ENCODE data around the gene ALX1. TPM values are rescaled to one million over a fixed set of nuclear protein-coding genes. Genes with fewer than 3 reads are reported as not detected.
A peak's percentile ranks its signal among the peaks of the same experiment; 100 is the strongest.

ALX1 gene
- total RNA-seq, 4 donors from 2014 or later, result not detected

DNA sequence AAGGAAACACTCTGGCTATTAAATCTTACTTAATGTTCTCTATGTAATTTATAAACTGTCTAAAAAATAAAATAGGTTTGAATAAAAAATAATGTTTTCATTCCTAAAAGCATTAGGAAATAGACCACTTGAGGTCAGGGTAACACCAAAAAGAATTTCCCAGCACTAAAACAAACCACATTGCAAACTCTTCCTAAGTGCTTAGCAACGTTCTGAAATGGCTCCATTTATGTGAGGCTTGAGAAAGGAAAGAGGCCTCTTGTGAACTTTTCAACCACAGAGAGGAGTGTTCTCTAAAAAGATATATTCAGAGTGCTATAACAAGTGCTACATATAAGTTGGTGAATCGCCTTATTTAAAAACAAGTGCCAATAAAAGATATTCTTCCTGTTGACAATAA lies 42.7 kb downstream of the ALX1 start:
- DNase-seq (ENCODE audit: low spot score in 2 of 2), result no peak
- WGBS, 2 donors, result 25 to 29% methylated on average over 2 of the region's 2 CpGs
- no peaks in the 10 kb centered on the region for H3K4me1 ChIP-seq
- TF ChIP-seq EP300 (IDR thresholded peaks at IDR 0.05), result no peak
- TF ChIP-seq, protein P1, sequence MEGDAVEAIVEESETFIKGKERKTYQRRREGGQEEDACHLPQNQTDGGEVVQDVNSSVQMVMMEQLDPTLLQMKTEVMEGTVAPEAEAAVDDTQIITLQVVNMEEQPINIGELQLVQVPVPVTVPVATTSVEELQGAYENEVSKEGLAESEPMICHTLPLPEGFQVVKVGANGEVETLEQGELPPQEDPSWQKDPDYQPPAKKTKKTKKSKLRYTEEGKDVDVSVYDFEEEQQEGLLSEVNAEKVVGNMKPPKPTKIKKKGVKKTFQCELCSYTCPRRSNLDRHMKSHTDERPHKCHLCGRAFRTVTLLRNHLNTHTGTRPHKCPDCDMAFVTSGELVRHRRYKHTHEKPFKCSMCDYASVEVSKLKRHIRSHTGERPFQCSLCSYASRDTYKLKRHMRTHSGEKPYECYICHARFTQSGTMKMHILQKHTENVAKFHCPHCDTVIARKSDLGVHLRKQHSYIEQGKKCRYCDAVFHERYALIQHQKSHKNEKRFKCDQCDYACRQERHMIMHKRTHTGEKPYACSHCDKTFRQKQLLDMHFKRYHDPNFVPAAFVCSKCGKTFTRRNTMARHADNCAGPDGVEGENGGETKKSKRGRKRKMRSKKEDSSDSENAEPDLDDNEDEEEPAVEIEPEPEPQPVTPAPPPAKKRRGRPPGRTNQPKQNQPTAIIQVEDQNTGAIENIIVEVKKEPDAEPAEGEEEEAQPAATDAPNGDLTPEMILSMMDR (IDR thresholded peaks at IDR 0.05), result peak in 1 of 5 experiments; percentile 26
- H3K4me3 ChIP-seq, result no peak overlapping the region
- H3K27ac ChIP-seq, result no peak overlapping the region
- no peaks in the 10 kb centered on the region for H3K27me3 ChIP-seq
- no peaks in the 10 kb centered on the region for H3K9me3 ChIP-seq
- no peaks in the 10 kb centered on the region for H3K36me3 ChIP-seq

DNA sequence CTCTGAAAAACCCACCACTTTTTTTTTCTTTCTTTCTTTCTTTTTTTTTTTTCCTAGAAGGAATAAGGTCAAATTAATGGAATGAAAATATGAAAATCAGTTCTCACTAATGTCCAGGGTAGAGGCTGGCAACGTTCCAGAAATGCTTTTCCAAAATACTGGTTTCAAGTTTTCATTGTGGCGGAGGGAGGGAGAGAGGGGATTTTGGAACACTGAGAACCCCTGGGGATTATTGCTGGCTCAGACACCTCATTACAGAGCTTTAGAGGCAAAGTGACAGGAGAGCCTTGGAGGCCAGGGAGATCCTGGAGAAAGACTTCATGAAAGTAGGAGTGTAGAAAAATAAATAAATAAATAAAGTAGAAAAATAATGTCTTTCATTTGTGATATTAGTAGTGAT lies 45.4 kb downstream of the ALX1 start:
- DNase-seq (ENCODE audit: low spot score in 2 of 2), result no peak
- Histone ChIP-seq H3K27me3 (no peaks in the 10 kb centered on the region), H3K9me3 (no peaks in the 10 kb centered on the region), H3K4me3 (no peak overlapping the region), H3K36me3 (no peaks in the 10 kb centered on the region), H3K27ac (no peak overlapping the region), H3K4me1 (no peaks in the 10 kb centered on the region)
- 44 to 45% methylated on average over 2 of the region's 2 CpGs for WGBS, 2 donors
- TF ChIP-seq POLR2A (IDR thresholded peaks at IDR 0.05) (no peak), EP300 (IDR thresholded peaks at IDR 0.05) (no peak)
- TF ChIP-seq, protein P1 (IDR thresholded peaks at IDR 0.05), result no peak

DNA sequence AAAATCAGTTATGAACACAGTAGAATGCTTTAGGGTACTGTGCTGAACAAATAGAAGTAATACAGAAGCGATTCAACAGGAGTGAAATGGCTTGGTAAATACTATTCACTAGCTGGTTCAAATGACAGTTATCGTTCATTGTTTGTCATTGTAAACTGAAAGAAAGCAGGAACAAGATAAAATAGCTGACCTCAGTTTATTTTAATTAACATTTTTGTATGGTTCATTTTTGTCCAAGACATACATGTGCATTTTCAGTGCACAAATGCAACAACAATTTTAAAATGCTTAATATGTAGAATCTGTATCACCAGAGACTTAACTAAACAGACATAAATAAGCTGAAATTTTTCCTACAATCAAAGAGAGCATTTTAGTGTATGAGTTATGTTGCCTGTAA lies 49.9 kb downstream of the ALX1 start:
- TF ChIP-seq EP300 (IDR thresholded peaks at IDR 0.05), result no peak
- no peak for TF ChIP-seq POLR2A (IDR thresholded peaks at IDR 0.05)
- TF ChIP-seq, protein P1 (IDR thresholded peaks at IDR 0.05), result no peak
- WGBS, 2 donors, result 77 to 84% methylated on average over 2 of the region's 2 CpGs
- H3K4me1 ChIP-seq, result no peaks in the 10 kb centered on the region
- no peaks in the 10 kb centered on the region for H3K27me3 ChIP-seq
- no peak overlapping the region for H3K27ac ChIP-seq
- no peaks in the 10 kb centered on the region for H3K36me3 ChIP-seq
- DNase-seq (ENCODE audit: low spot score in 2 of 2), result no peak
- no peaks in the 10 kb centered on the region for H3K9me3 ChIP-seq
- no peak overlapping the region for H3K4me3 ChIP-seq

DNA sequence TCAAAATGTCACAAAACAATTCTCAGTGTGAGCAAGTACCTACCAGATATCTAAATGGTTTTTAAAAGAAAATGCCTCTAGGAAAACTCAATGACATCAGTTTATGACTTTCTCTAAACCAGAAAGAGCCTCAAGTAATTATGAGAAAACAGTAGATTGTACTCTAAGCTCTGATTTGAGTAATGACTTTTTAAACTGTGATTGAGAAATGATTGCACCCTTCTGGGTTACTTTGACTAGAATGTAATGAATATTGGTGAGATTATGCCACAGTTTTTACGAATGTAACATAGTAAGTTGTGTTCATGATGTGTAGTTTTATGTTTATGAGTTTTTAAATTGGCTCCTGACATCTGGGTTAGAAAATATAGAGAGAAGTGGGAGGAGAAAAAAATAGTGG lies 68.8 kb downstream of the ALX1 start:
- WGBS, 2 donors, result 75 to 77% methylated on average over 1 of the region's 1 CpG
- H3K36me3 ChIP-seq, result no peaks in the 10 kb centered on the region
- H3K4me1 ChIP-seq, result no peaks in the 10 kb centered on the region
- no peak overlapping the region for H3K4me3 ChIP-seq
- no peaks in the 10 kb centered on the region for H3K9me3 ChIP-seq
- H3K27ac ChIP-seq, result no peak overlapping the region
- no peak for DNase-seq (ENCODE audit: low spot score in 2 of 2)
- H3K27me3 ChIP-seq, result no peaks in the 10 kb centered on the region
- TF ChIP-seq POLR2A (IDR thresholded peaks at IDR 0.05), result no peak
- TF ChIP-seq EP300 (IDR thresholded peaks at IDR 0.05), result no peak
- TF ChIP-seq, protein P1 (IDR thresholded peaks at IDR 0.05), result no peak

DNA sequence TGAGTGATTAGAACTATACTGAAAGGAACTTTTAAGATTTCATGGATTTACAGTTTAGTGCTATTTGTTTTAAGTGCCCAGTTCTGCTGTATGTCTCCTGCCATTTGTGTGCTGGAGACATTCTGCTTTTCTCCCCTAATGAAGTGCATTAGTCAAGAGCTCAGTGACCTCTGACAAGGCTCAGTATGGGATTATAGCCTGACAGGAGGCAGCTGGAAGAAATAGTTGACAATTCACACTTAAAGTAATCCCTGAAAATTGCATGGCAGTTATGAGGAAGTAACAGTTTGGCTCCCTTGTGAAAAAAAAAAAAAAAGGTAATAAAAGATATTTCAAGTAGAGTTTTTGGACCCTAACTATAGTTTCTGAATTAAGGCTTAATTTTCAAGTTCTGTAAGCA lies 70.3 kb downstream of the ALX1 start:
- Histone ChIP-seq H3K9me3 (no peaks in the 10 kb centered on the region), H3K4me3 (no peak overlapping the region), H3K36me3 (no peaks in the 10 kb centered on the region), H3K27me3 (no peaks in the 10 kb centered on the region), H3K4me1 (no peaks in the 10 kb centered on the region), H3K27ac (no peak overlapping the region)
- DNase-seq (ENCODE audit: low spot score in 2 of 2), result no peak
- TF ChIP-seq, protein P1 (IDR thresholded peaks at IDR 0.05), result no peak
- TF ChIP-seq POLR2A (IDR thresholded peaks at IDR 0.05) (no peak), EP300 (IDR thresholded peaks at IDR 0.05) (no peak)

Other genes starting within 250 kb of the ALX1 start
- gene TSPAN19, start 243.9 kb upstream of the ALX1 start, total RNA-seq, result 1 to 10 TPM in 1 of 4 donors, under 1 TPM in 1, not detected in 2; 0.22 to 2.2 TPM
- gene LRRIQ1, start 243.9 kb upstream of the ALX1 start, total RNA-seq, result 1 to 10 TPM; 1.6 to 5.4 (median 3.4) TPM